B cell (primary cell): Measurements from ENCODE around the gene IQCH. TPM values are rescaled to one million over a fixed set of nuclear protein-coding genes. Genes with fewer than 3 reads are reported as not detected.

Source experiments
- ATAC-seq: fragments of 200-7000 bp; cut with Tn5 transposase; one replicate; pipeline ENCODE4 v1.10.0; 2021; ENCODE audit warnings: low read depth, mild to moderate bottlenecking, moderate number of reproducible peaks, moderate library complexity
- CTCF ChIA-PET: fragments of 350-600 bp; sonication (Branson Sonifier 250); formaldehyde crosslinking; loops from one replicate; lab custom pipeline; 2021; ENCODE audit warnings: antibody characterized with exemption, inconsistent platforms; lab: Charles Lee
- POLR2A ChIA-PET: fragments of 350-600 bp; sonication (Branson Sonifier 250); formaldehyde crosslinking; loops from one replicate; lab custom pipeline; 2021; ENCODE audit warnings: antibody characterized with exemption; lab: Charles Lee
- DNase-seq: peaks from one replicate; pipeline ENCODE4 v3.0.0; 2013
- H2AFZ ChIP-seq: 2 replicates; pipeline ENCODE4 v1.6.1; 2012; ENCODE audit warnings: mild to moderate bottlenecking, low read depth, low read length; ENCODE audit not compliant: insufficient read depth, poor library complexity, severe bottlenecking
- H3K27ac ChIP-seq, 2 donors: 1 replicate in 1 of 2; 2 replicates in 1 of 2; pipeline ENCODE4 v1.5.1; 2012 to 2013; ENCODE audit warnings: low read length in 2 of 2, mild to moderate bottlenecking in 2 of 2, moderate library complexity in 1 of 2
- H3K27me3 ChIP-seq, 4 experiments: fragments of 200-600 bp in 1 of 4; sonication (generic) in 1 of 4; replicated peaks in 1 of 4; 1 replicate in 2 of 4; 2 replicates in 2 of 4; pipeline versions ENCODE4 v1.6.1 to v1.7.0; 2013 to 2016; ENCODE audit warnings: low read length in 3 of 4, mild to moderate bottlenecking in 2 of 4, mixed read lengths in 1 of 4, moderate library complexity in 1 of 4; ENCODE audit not compliant: insufficient read depth in 4 of 4, control insufficient read depth in 3 of 4; ENCODE audit errors: control extremely low read depth in 1 of 4
- H3K36me3 ChIP-seq, 2 experiments: replicated peaks in 1 of 2; 1 replicate in 1 of 2; 2 replicates in 1 of 2; pipeline versions ENCODE4 v1.6.1 to v1.7.1; 2013; ENCODE audit warnings: low read length in 1 of 2; ENCODE audit not compliant: insufficient read depth in 2 of 2, control insufficient read depth in 1 of 2; ENCODE audit errors: control extremely low read depth in 1 of 2, extremely low read depth in 1 of 2
- H3K4me1 ChIP-seq, 2 donors: fragments of 200-600 bp in 1 of 2; sonication (generic) in 1 of 2; 1 replicate in 1 of 2; 2 replicates in 1 of 2; pipeline versions ENCODE4 v1.5.1 to v1.6.1; 2013 to 2017; ENCODE audit warnings: low read length in 2 of 2; ENCODE audit not compliant: control insufficient read depth in 2 of 2, insufficient read depth in 2 of 2
- H3K4me2 ChIP-seq: replicated peaks from 2 replicates; pipeline ENCODE3; 2012; ENCODE audit warnings: mild to moderate bottlenecking, low read depth, low read length; ENCODE audit not compliant: poor library complexity, severe bottlenecking
- H3K4me3 ChIP-seq, 5 experiments: fragments of 200-600 bp in 1 of 5; sonication (generic) in 1 of 5; 1 replicate in 3 of 5; 2 replicates in 2 of 5; pipeline versions ENCODE4 v1.5.1 to v1.7.0; 2011 to 2016; ENCODE audit warnings: low read length in 4 of 5, mild to moderate bottlenecking in 4 of 5, low read depth in 2 of 5, control low read depth in 1 of 5, moderate library complexity in 1 of 5; ENCODE audit not compliant: insufficient read depth in 1 of 5; ENCODE audit errors: control extremely low read depth in 1 of 5, extremely low read depth in 1 of 5
- H3K79me2 ChIP-seq: fragments of 200-600 bp; sonication (generic); one replicate; pipeline ENCODE4 v1.6.0; 2016; ENCODE audit warnings: low read length; ENCODE audit not compliant: control insufficient read depth, insufficient read depth
- H3K9ac ChIP-seq: fragments of 200-600 bp; sonication (generic); 2 replicates; pipeline ENCODE4 v1.6.1; 2017; ENCODE audit warnings: mild to moderate bottlenecking, low read length, moderate library complexity
- H3K9me3 ChIP-seq, 3 donors: one replicate each; pipeline versions ENCODE4 v1.6.1 to v1.7.1; 2013; ENCODE audit warnings: low read length in 2 of 3; ENCODE audit not compliant: control insufficient read depth in 2 of 3, insufficient read depth in 1 of 3; ENCODE audit errors: control extremely low read depth in 1 of 3
- H4K20me1 ChIP-seq: 2 replicates; pipeline ENCODE4 v1.6.0; 2012; ENCODE audit warnings: mild to moderate bottlenecking, low read length; ENCODE audit not compliant: insufficient read depth, control insufficient read depth, poor library complexity, severe bottlenecking
- H3K27ac Mint-ChIP-seq: one replicate; pipeline ENCODE4 v1.8.0; 2021; ENCODE audit warnings: mixed read lengths
- H3K27me3 Mint-ChIP-seq: one replicate; pipeline ENCODE4 v1.8.0; 2021; ENCODE audit warnings: mixed read lengths
- H3K4me1 Mint-ChIP-seq: one replicate; pipeline ENCODE4 v1.8.0; 2021; ENCODE audit warnings: mixed read lengths
- H3K4me3 Mint-ChIP-seq: one replicate; pipeline ENCODE4 v1.8.0; 2021; ENCODE audit warnings: mixed read lengths
- H3K9me3 Mint-ChIP-seq: one replicate; pipeline ENCODE4 v1.8.0; 2022; ENCODE audit warnings: mixed read lengths; ENCODE audit not compliant: insufficient read depth
- EZH2 ChIP-seq: IDR thresholded peaks from 2 replicates; pipeline ENCODE4 v1.6.1; 2012; ENCODE audit warnings: borderline replicate concordance, low read depth, mild to moderate bottlenecking, moderate library complexity, low read length; ENCODE audit not compliant: insufficient read depth, poor library complexity, severe bottlenecking
- WGBS: methylation state at CpG from one replicate; pipeline ENCODE4 v1.1.5; 2013; ENCODE audit warnings: missing lambda C conversion rate; ENCODE audit not compliant: insufficient coverage; 5-methylcytosine and 5-hydroxymethylcytosine counted together
- intact Hi-C: fragments of 100-400 bp; cut with micrococcal nuclease; formaldehyde crosslinking; loops from one replicate; pipeline ENCODE4 v1.10.0; 2022
- polyA plus RNA-seq: library from polyadenylated mRNA; depleted of rRNA; stranded (reverse); fragments of >200 nt; gene quantifications from 2 replicates; pipeline ENCODE4 v1.2.3, GENCODE V29; 2012
- total RNA-seq, 2 donors: library from RNA; stranded (reverse); fragments of 120-200 nt in 1 of 2; gene quantifications; 1 replicate in 1 of 2; 2 replicates in 1 of 2; pipeline versions ENCODE4 v1.2.3 to v1.2.4, GENCODE V29; 2013 to 2022
- TF ChIP-seq, protein P1 (sequence below): fragments of 200-600 bp; IDR thresholded peaks from one replicate; pipeline ENCODE4 v1.8.0; 2022; ENCODE audit warnings: antibody characterized with exemption, mild to moderate bottlenecking

The IQCH gene
- total and polyA plus RNA-seq, 2 donors (not counting 1 experiment from before 2014, with no cell fraction given): 1.6 TPM; not detected in 1

DNA sequence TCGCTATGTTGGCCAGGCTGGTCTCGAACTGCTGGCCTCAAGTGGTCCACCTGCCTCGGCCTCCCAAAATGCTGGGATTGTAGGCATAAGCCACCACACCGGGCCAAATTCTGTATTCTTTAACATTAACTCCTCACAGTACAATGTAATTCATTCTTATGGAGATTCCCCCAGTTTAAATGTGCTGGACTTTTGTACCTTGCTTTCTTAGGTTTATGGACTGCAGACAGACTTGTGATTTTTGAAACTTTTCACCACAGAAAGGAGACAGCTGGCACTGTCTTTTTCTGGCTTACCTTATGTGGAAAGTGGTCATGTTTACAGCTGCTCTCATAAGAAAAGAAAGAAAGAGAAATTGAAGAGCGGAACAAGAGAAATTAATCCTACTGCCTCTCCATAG is 103.8 kb downstream of the IQCH start:
- ATAC-seq: no peak
- no peaks in the 10 kb centered on the region for H3K9me3 Mint-ChIP-seq
- Histone ChIP-seq H3K9me3 (peaks cover 0 to 1% (median 0%) of the 10 kb centered on the region in 3 donors), H2AFZ (no peak overlapping the region), H3K36me3 (no peaks in the 10 kb centered on the region), H3K4me3 (no peak overlapping the region), H3K4me1 (no peaks in the 10 kb centered on the region), H3K4me2 (no peak overlapping the region), H4K20me1 (no peaks in the 10 kb centered on the region), H3K27me3 (no peaks in the 10 kb centered on the region), H3K9ac (no peak overlapping the region), H3K27ac (no peak overlapping the region), H3K79me2 (no peaks in the 10 kb centered on the region)
- no peaks in the 10 kb centered on the region for H3K4me1 Mint-ChIP-seq
- no peak overlapping the region for H3K27ac Mint-ChIP-seq
- intact Hi-C loops: no loop called here
- TF ChIP-seq EZH2: no peak
- TF ChIP-seq, protein P1, sequence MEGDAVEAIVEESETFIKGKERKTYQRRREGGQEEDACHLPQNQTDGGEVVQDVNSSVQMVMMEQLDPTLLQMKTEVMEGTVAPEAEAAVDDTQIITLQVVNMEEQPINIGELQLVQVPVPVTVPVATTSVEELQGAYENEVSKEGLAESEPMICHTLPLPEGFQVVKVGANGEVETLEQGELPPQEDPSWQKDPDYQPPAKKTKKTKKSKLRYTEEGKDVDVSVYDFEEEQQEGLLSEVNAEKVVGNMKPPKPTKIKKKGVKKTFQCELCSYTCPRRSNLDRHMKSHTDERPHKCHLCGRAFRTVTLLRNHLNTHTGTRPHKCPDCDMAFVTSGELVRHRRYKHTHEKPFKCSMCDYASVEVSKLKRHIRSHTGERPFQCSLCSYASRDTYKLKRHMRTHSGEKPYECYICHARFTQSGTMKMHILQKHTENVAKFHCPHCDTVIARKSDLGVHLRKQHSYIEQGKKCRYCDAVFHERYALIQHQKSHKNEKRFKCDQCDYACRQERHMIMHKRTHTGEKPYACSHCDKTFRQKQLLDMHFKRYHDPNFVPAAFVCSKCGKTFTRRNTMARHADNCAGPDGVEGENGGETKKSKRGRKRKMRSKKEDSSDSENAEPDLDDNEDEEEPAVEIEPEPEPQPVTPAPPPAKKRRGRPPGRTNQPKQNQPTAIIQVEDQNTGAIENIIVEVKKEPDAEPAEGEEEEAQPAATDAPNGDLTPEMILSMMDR: no peak
- DNase-seq: no peak
- POLR2A ChIA-PET: interaction anchor here (0.8 kb wide), 1 partner anchor 448 kb away, joined by 8 read pairs; no protein-coding TSS in a partner anchor
- WGBS: 92% methylated on average over 4 of the region's 5 CpGs
- H3K27me3 Mint-ChIP-seq: peaks cover 5% of the 10 kb centered on the region
- H3K4me3 Mint-ChIP-seq: no peak overlapping the region
- CTCF ChIA-PET: no interaction called here

DNA sequence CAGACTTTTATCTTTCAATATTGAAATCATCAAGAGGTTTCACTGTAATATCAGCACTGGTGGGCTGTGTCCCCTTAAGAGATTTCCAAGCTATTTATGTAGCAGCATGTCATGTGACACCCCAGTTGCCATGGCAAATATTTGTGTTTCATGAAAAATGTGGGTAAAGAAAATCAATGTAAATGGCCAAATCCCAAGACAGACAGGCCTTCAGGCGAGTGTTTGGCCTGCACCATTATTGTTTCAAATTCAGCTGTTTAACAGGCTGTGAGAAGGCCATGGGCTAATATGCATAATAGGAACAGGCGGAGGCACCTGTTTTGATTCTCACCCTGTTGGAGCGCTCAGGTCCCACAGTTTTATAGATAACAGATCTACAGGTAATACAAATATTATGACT is 104.2 kb downstream of the IQCH start:
- TF ChIP-seq EZH2: no peak
- TF ChIP-seq, protein P1: no peak
- Histone ChIP-seq H3K4me1 (no peaks in the 10 kb centered on the region), H3K9me3 (no peaks in the 10 kb centered on the region), H3K4me3 (no peak overlapping the region), H3K36me3 (no peaks in the 10 kb centered on the region), H3K27me3 (no peaks in the 10 kb centered on the region), H3K9ac (no peak overlapping the region), H4K20me1 (no peaks in the 10 kb centered on the region), H2AFZ (no peak overlapping the region), H3K27ac (no peak overlapping the region), H3K4me2 (no peak overlapping the region), H3K79me2 (no peaks in the 10 kb centered on the region)
- ChIA-PET POLR2A (interaction anchor here (0.8 kb wide), 1 partner anchor 448 kb away, joined by 8 read pairs; no protein-coding TSS in a partner anchor), CTCF (no interaction called here)
- DNase-seq (no peak), ATAC-seq (no peak)
- H3K9me3 Mint-ChIP-seq: no peaks in the 10 kb centered on the region
- H3K27me3 Mint-ChIP-seq: peaks cover 5% of the 10 kb centered on the region
- intact Hi-C loops: no loop called here
- 100% methylated on average over 1 of the region's 3 CpGs for WGBS
- H3K4me1 Mint-ChIP-seq: no peaks in the 10 kb centered on the region
- no peak overlapping the region for H3K4me3 Mint-ChIP-seq
- no peak overlapping the region for H3K27ac Mint-ChIP-seq
